DOHH2 (cell line): ENCODE results near the gene CNR2.

Experiments used
- EZH2phosphoT487 ChIP-seq: fragments of 200-600 bp; sonication (generic); IDR thresholded peaks from 2 replicates; pipeline ENCODE4 v1.6.1; 2017; ENCODE audit warnings: borderline replicate concordance, mild to moderate bottlenecking, antibody characterized with exemption, low read length, moderate library complexity, mixed read lengths
- TF ChIP-seq, protein P1 (sequence below): fragments of 200-600 bp; sonication (generic); IDR thresholded peaks from one replicate; pipeline ENCODE4 v1.5.1; 2014; ENCODE audit warnings: antibody characterized with exemption, mild to moderate bottlenecking, low read depth, low read length; ENCODE audit not compliant: poor library complexity, severe bottlenecking

DNA sequence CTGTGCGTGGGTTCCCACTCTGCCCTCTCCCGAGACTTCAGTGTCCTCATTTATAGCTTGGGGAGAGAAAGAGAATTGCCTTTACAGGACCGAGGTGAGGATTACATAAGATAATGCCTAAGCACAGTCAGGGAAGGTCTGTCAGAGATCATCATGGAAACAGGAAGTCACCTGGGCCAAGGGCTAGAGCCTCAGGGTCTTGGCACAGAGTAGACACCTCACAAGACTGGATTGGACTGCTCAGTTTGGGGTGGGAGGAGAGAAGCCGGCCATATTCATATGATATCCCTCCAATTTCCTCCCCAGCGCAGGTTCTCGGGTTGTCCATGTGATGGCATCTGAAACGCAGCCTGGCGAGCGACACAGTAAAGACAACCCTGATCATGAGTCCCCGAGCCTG is 3.8 kb downstream of the CNR2 start:
- TF ChIP-seq, protein P1, sequence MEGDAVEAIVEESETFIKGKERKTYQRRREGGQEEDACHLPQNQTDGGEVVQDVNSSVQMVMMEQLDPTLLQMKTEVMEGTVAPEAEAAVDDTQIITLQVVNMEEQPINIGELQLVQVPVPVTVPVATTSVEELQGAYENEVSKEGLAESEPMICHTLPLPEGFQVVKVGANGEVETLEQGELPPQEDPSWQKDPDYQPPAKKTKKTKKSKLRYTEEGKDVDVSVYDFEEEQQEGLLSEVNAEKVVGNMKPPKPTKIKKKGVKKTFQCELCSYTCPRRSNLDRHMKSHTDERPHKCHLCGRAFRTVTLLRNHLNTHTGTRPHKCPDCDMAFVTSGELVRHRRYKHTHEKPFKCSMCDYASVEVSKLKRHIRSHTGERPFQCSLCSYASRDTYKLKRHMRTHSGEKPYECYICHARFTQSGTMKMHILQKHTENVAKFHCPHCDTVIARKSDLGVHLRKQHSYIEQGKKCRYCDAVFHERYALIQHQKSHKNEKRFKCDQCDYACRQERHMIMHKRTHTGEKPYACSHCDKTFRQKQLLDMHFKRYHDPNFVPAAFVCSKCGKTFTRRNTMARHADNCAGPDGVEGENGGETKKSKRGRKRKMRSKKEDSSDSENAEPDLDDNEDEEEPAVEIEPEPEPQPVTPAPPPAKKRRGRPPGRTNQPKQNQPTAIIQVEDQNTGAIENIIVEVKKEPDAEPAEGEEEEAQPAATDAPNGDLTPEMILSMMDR = no peak
- TF ChIP-seq EZH2phosphoT487 = no peak
